GM23338 (cell line): Measurements from ENCODE around the gene MACO1. TPM values are rescaled to one million over a fixed set of nuclear protein-coding genes. Genes with fewer than 3 reads are reported as not detected.

Source experiments
- ATAC-seq: fragments of 200-7000 bp; cut with Tn5 transposase; 3 replicates; pipeline ENCODE4 v1.9.1; 2020
- DNase-seq: peaks from one replicate; pipeline ENCODE4 v3.0.0-alpha.2; 2015; ENCODE audit warnings: low spot score
- H2AFZ ChIP-seq: fragments of 200-600 bp; sonication (generic); 2 replicates; pipeline ENCODE4 v1.8.0; 2016; ENCODE audit warnings: antibody characterized with exemption, mild to moderate bottlenecking, moderate library complexity
- H3F3A ChIP-seq: fragments of 200-600 bp; sonication (generic); replicated peaks from 2 replicates; pipeline ENCODE4 v1.8.0; 2017; ENCODE audit warnings: antibody characterized with exemption, mixed run types, low read depth
- H3K27ac ChIP-seq: fragments of 200-600 bp; sonication (generic); 2 replicates; pipeline ENCODE4 v1.6.1; 2016; ENCODE audit warnings: low read depth
- H3K27me3 ChIP-seq: fragments of 200-600 bp; sonication (generic); 2 replicates; pipeline ENCODE4 v1.8.0; 2016; ENCODE audit warnings: mild to moderate bottlenecking, mixed run types, moderate library complexity; ENCODE audit not compliant: insufficient read depth
- H3K36me3 ChIP-seq: fragments of 200-600 bp; sonication (generic); 2 replicates; pipeline ENCODE4 v1.8.0; 2016; ENCODE audit warnings: mild to moderate bottlenecking; ENCODE audit not compliant: insufficient read depth
- H3K4me1 ChIP-seq: fragments of 200-600 bp; sonication (generic); 2 replicates; pipeline ENCODE4 v1.8.0; 2016; ENCODE audit warnings: mild to moderate bottlenecking, moderate library complexity; ENCODE audit not compliant: insufficient read depth
- H3K4me2 ChIP-seq: fragments of 200-600 bp; sonication (generic); 2 replicates; pipeline ENCODE4 v1.7.1; 2017; ENCODE audit warnings: mixed run types
- H3K4me3 ChIP-seq: fragments of 200-600 bp; sonication (generic); 2 replicates; pipeline ENCODE4 v1.6.1; 2016; ENCODE audit warnings: mixed run types
- H3K79me2 ChIP-seq: fragments of 200-600 bp; sonication (generic); replicated peaks from 2 replicates; pipeline ENCODE4 v1.8.0; 2017; ENCODE audit warnings: mild to moderate bottlenecking; ENCODE audit not compliant: insufficient read depth
- H3K9me2 ChIP-seq: fragments of 200-600 bp; sonication (generic); 2 replicates; pipeline ENCODE4 v1.8.0; 2017; ENCODE audit not compliant: insufficient read depth
- H4K20me1 ChIP-seq: fragments of 200-600 bp; sonication (generic); replicated peaks from 2 replicates; pipeline ENCODE4 v1.8.0; 2017; ENCODE audit warnings: mild to moderate bottlenecking; ENCODE audit not compliant: insufficient read depth
- H3K27ac Mint-ChIP-seq: 2 replicates; pipeline ENCODE4 v1.8.0; 2020; ENCODE audit warnings: inconsistent platforms, mild to moderate bottlenecking, moderate library complexity, mixed read lengths
- H3K27me3 Mint-ChIP-seq: 3 replicates; pipeline ENCODE4 v1.8.0; 2022; ENCODE audit warnings: low read depth, mild to moderate bottlenecking, moderate library complexity, mixed read lengths, inconsistent platforms; ENCODE audit not compliant: insufficient read depth, poor library complexity
- H3K36me3 Mint-ChIP-seq: 3 replicates; pipeline ENCODE4 v1.8.0; 2021; ENCODE audit warnings: low read depth, mild to moderate bottlenecking, inconsistent platforms, moderate library complexity, mixed read lengths
- H3K4me1 Mint-ChIP-seq: 3 replicates; pipeline ENCODE4 v1.8.0; 2020; ENCODE audit warnings: mild to moderate bottlenecking, inconsistent platforms, mixed read lengths
- H3K4me3 Mint-ChIP-seq: 3 replicates; pipeline ENCODE4 v1.8.0; 2021; ENCODE audit warnings: moderate library complexity, mild to moderate bottlenecking, inconsistent platforms, mixed read lengths
- H3K9me3 Mint-ChIP-seq: 3 replicates; pipeline ENCODE4 v1.8.0; 2020; ENCODE audit warnings: moderate library complexity, mild to moderate bottlenecking, inconsistent platforms, mixed read lengths
- CREB1 ChIP-seq: fragments of 250-450 bp; sonication (Bioruptor Pico); IDR thresholded peaks from 2 replicates; pipeline ENCODE4 v1.5.0; 2020; ENCODE audit warnings: low read depth, mild to moderate bottlenecking, moderate library complexity
- EZH2 ChIP-seq: fragments of 200-600 bp; sonication (generic); IDR thresholded peaks from one replicate; pipeline ENCODE4 v1.8.0; 2017; ENCODE audit warnings: antibody characterized with exemption, mild to moderate bottlenecking, low read depth; ENCODE audit not compliant: unreplicated experiment
- EZH2phosphoT487 ChIP-seq: fragments of 200-600 bp; sonication (generic); IDR thresholded peaks from one replicate; pipeline ENCODE4 v1.8.1; 2018; ENCODE audit warnings: antibody characterized with exemption; ENCODE audit not compliant: unreplicated experiment
- JUNB ChIP-seq: IDR thresholded peaks from one replicate; pipeline ENCODE4 v1.6.1; 2016; ENCODE audit warnings: antibody characterized with exemption; ENCODE audit not compliant: unreplicated experiment
- NANOG ChIP-seq: IDR thresholded peaks from 2 replicates; pipeline ENCODE4 v1.6.1; 2016; ENCODE audit warnings: antibody characterized with exemption, borderline replicate concordance
- POLR2AphosphoS5 ChIP-seq: IDR thresholded peaks from 2 replicates; pipeline ENCODE4 v1.6.1; 2016; ENCODE audit warnings: antibody characterized with exemption, low read depth
- STAT1 ChIP-seq: IDR thresholded peaks from one replicate; pipeline ENCODE4 v1.6.1; 2016; ENCODE audit warnings: antibody characterized with exemption; ENCODE audit not compliant: unreplicated experiment
- ZNF114 ChIP-seq: fragments of 250-450 bp; sonication (Bioruptor Pico); IDR thresholded peaks from 2 replicates; pipeline ENCODE4 v1.5.0; 2020; ENCODE audit warnings: mild to moderate bottlenecking, moderate library complexity
- ZNF331 ChIP-seq: fragments of 250-450 bp; sonication (Bioruptor Pico); IDR thresholded peaks from 2 replicates; pipeline ENCODE4 v1.5.0; 2020; ENCODE audit warnings: low read depth, mild to moderate bottlenecking, moderate library complexity
- ZNF462 ChIP-seq: fragments of 250-450 bp; sonication (Bioruptor Pico); IDR thresholded peaks from 2 replicates; pipeline ENCODE4 v1.5.0; 2020; ENCODE audit warnings: mild to moderate bottlenecking, moderate library complexity
- polyA plus RNA-seq: library from polyadenylated mRNA; unstranded; fragments of >200 nt; fragmentation: Nextera tagmentation; extraction: Ambion mirVana; gene quantifications from 2 replicates; pipeline ENCODE4 v1.2.1, GENCODE V29; 2016
- total RNA-seq: library from RNA; depleted of rRNA; stranded (reverse); fragments of >200 nt; shearing (Covaris generic); gene quantifications from 2 replicates; pipeline ENCODE4 v1.2.3, GENCODE V29; 2014
- TF ChIP-seq, protein P1 (sequence below): IDR thresholded peaks from one replicate; pipeline ENCODE4 v1.6.1; 2018; ENCODE audit warnings: antibody characterized with exemption; ENCODE audit not compliant: unreplicated experiment
- TF ChIP-seq, protein P2 (sequence below), 2 experiments: fragments of 200-600 bp in 1 of 2; sonication (generic) in 1 of 2; conservative IDR thresholded peaks; 2 replicates each; pipeline versions ENCODE4 v1.5.1 to v1.6.1; 2016 to 2017; ENCODE audit warnings: antibody characterized with exemption in 2 of 2, low read depth in 2 of 2, mild to moderate bottlenecking in 2 of 2, moderate library complexity in 1 of 2

Gene MACO1
- total and polyA plus RNA-seq, 2 experiments from 2014 or later = 9.8 to 10.6 TPM

GRCh38 chr1:25431955-25432719 lies 1.4 kb downstream of the MACO1 start:
- peaks cover 3% of the 10 kb centered on the region; the same call in 2 of the 3 replicates for H3K4me1 Mint-ChIP-seq
- TF ChIP-seq ZNF114 (CRISPR knock-in tag) (no peak), POLR2AphosphoS5 (no peak), STAT1 (no peak), CREB1 (CRISPR knock-in tag) (no peak), ZNF462 (CRISPR knock-in tag) (no peak), EZH2 (no peak), ZNF331 (CRISPR knock-in tag) (no peak), JUNB (no peak), NANOG (no peak), EZH2phosphoT487 (no peak)
- TF ChIP-seq, protein P1, sequence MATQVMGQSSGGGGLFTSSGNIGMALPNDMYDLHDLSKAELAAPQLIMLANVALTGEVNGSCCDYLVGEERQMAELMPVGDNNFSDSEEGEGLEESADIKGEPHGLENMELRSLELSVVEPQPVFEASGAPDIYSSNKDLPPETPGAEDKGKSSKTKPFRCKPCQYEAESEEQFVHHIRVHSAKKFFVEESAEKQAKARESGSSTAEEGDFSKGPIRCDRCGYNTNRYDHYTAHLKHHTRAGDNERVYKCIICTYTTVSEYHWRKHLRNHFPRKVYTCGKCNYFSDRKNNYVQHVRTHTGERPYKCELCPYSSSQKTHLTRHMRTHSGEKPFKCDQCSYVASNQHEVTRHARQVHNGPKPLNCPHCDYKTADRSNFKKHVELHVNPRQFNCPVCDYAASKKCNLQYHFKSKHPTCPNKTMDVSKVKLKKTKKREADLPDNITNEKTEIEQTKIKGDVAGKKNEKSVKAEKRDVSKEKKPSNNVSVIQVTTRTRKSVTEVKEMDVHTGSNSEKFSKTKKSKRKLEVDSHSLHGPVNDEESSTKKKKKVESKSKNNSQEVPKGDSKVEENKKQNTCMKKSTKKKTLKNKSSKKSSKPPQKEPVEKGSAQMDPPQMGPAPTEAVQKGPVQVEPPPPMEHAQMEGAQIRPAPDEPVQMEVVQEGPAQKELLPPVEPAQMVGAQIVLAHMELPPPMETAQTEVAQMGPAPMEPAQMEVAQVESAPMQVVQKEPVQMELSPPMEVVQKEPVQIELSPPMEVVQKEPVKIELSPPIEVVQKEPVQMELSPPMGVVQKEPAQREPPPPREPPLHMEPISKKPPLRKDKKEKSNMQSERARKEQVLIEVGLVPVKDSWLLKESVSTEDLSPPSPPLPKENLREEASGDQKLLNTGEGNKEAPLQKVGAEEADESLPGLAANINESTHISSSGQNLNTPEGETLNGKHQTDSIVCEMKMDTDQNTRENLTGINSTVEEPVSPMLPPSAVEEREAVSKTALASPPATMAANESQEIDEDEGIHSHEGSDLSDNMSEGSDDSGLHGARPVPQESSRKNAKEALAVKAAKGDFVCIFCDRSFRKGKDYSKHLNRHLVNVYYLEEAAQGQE = no peak
- TF ChIP-seq, protein P2, sequence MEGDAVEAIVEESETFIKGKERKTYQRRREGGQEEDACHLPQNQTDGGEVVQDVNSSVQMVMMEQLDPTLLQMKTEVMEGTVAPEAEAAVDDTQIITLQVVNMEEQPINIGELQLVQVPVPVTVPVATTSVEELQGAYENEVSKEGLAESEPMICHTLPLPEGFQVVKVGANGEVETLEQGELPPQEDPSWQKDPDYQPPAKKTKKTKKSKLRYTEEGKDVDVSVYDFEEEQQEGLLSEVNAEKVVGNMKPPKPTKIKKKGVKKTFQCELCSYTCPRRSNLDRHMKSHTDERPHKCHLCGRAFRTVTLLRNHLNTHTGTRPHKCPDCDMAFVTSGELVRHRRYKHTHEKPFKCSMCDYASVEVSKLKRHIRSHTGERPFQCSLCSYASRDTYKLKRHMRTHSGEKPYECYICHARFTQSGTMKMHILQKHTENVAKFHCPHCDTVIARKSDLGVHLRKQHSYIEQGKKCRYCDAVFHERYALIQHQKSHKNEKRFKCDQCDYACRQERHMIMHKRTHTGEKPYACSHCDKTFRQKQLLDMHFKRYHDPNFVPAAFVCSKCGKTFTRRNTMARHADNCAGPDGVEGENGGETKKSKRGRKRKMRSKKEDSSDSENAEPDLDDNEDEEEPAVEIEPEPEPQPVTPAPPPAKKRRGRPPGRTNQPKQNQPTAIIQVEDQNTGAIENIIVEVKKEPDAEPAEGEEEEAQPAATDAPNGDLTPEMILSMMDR (conservative IDR thresholded peaks at IDR 0.05; ENCODE audit: low read depth in 2 of 2) = no peak
- peaks cover 3% of the 10 kb centered on the region for H4K20me1 ChIP-seq
- H3K27ac ChIP-seq = no peak overlapping the region
- no peak for ATAC-seq
- H3K4me2 ChIP-seq = peak overlapping the region; percentile 89
- H3K9me3 Mint-ChIP-seq = no peaks in the 10 kb centered on the region
- peaks cover 3% of the 10 kb centered on the region for H3K27me3 Mint-ChIP-seq
- 0 out of 2 replicates have a peak, but pooled peaks cover 2% of the 10 kb centered on the region for H3F3A ChIP-seq
- H3K27me3 ChIP-seq = peaks cover 9% of the 10 kb centered on the region; the same call in 1 of the 2 replicates
- H3K4me3 Mint-ChIP-seq = peak overlapping the region; percentile 80
- peaks cover 50% of the 10 kb centered on the region for H3K79me2 ChIP-seq
- peak overlapping the region; percentile 78 for H3K4me3 ChIP-seq
- no peak overlapping the region for H2AFZ ChIP-seq
- H3K4me1 ChIP-seq = peaks cover 8% of the 10 kb centered on the region
- DNase-seq = no peak
- H3K36me3 ChIP-seq = no peaks in the 10 kb centered on the region
- no peaks in the 10 kb centered on the region for H3K9me2 ChIP-seq
- no peak overlapping the region for H3K27ac Mint-ChIP-seq
- H3K36me3 Mint-ChIP-seq = no peaks in the 10 kb centered on the region
